Neutrophil (primary cell): ENCODE measurements around the gene SCFD2.

ENCODE experiments used
- H3K27ac ChIP-seq: fragments of 200-600 bp; sonication (generic); 2 replicates; pipeline ENCODE4 v1.5.1; 2016; ENCODE audit warnings: mild to moderate bottlenecking, moderate library complexity
- H3K27me3 ChIP-seq: fragments of 200-600 bp; sonication (generic); 2 replicates; pipeline ENCODE4 v1.6.0; 2016; ENCODE audit warnings: mild to moderate bottlenecking
- H3K36me3 ChIP-seq: fragments of 200-600 bp; sonication (generic); 2 replicates; pipeline ENCODE4 v1.5.1; 2017
- H3K4me1 ChIP-seq, 2 experiments: fragments of 200-600 bp in 1 of 2; sonication (generic) in 1 of 2; 1 replicate in 1 of 2; 2 replicates in 1 of 2; pipeline versions ENCODE4 v1.5.1 to v1.6.1; 2013 to 2016; ENCODE audit warnings: low read depth in 1 of 2, low read length in 1 of 2, mild to moderate bottlenecking in 1 of 2, moderate library complexity in 1 of 2; ENCODE audit not compliant: control insufficient read depth in 1 of 2, insufficient read depth in 1 of 2
- H3K4me3 ChIP-seq, 2 experiments: fragments of 200-600 bp in 1 of 2; sonication (generic) in 1 of 2; 1 replicate in 1 of 2; 2 replicates in 1 of 2; pipeline ENCODE4 v1.5.1; 2013 to 2016; ENCODE audit warnings: low read depth in 1 of 2, low read length in 1 of 2, mild to moderate bottlenecking in 1 of 2, moderate library complexity in 1 of 2
- H3K9me3 ChIP-seq: fragments of 200-600 bp; sonication (generic); 2 replicates; pipeline ENCODE4 v1.5.1; 2016
- CTCF ChIP-seq: fragments of 200-600 bp; sonication (generic); IDR thresholded peaks from 2 replicates; pipeline ENCODE4 v1.5.1; 2016; ENCODE audit warnings: antibody characterized with exemption

SCFD2 gene

GRCh38 chr4:53023677-53024299, 342.1 kb downstream of the SCFD2 start:
- Histone ChIP-seq H3K27ac (no peak overlapping the region), H3K36me3 (no peaks in the 10 kb centered on the region), H3K27me3 (no peaks in the 10 kb centered on the region), H3K9me3 (no peaks in the 10 kb centered on the region), H3K4me3 (no peak overlapping the region), H3K4me1 (no peaks in the 10 kb centered on the region)
- no peak for TF ChIP-seq CTCF

- TF ChIP-seq CTCF, result no peak
- Histone ChIP-seq H3K4me1 (no peaks in the 10 kb centered on the region), H3K27ac (no peak overlapping the region), H3K36me3 (no peaks in the 10 kb centered on the region), H3K27me3 (no peaks in the 10 kb centered on the region), H3K4me3 (no peak overlapping the region), H3K9me3 (no peaks in the 10 kb centered on the region)
Measured at GRCh38 chr4:53022513-53023100, 343.3 kb downstream of the SCFD2 start.

GRCh38 chr4:53021754-53022512, 343.9 kb downstream of the SCFD2 start:
- Histone ChIP-seq H3K27ac (no peak overlapping the region), H3K27me3 (no peaks in the 10 kb centered on the region), H3K4me1 (no peaks in the 10 kb centered on the region), H3K36me3 (no peaks in the 10 kb centered on the region), H3K4me3 (no peak overlapping the region), H3K9me3 (no peaks in the 10 kb centered on the region)
- no peak for TF ChIP-seq CTCF

GRCh38 chr4:53019485-53020382, 346.1 kb downstream of the SCFD2 start:
- Histone ChIP-seq H3K27me3 (no peaks in the 10 kb centered on the region), H3K36me3 (no peaks in the 10 kb centered on the region), H3K4me1 (no peaks in the 10 kb centered on the region), H3K9me3 (no peaks in the 10 kb centered on the region), H3K4me3 (no peak overlapping the region), H3K27ac (no peak overlapping the region)
- TF ChIP-seq CTCF, result no peak

- no peaks in the 10 kb centered on the region for H3K4me1 ChIP-seq
- TF ChIP-seq CTCF, result no peak
Measured at GRCh38 chr4:53018471-53018870, 347.4 kb downstream of the SCFD2 start.

More at GRCh38 chr4:53018471-53018870, 347.4 kb downstream of the SCFD2 start:
- no peaks in the 10 kb centered on the region for H3K36me3 ChIP-seq
- no peak overlapping the region for H3K27ac ChIP-seq
- no peaks in the 10 kb centered on the region for H3K9me3 ChIP-seq
- no peak overlapping the region for H3K4me3 ChIP-seq
- no peaks in the 10 kb centered on the region for H3K27me3 ChIP-seq
